GM06990 (cell line): Measurements from ENCODE around the gene DCAF11.

Experiments
- DNase-seq: peaks from one replicate; pipeline ENCODE4 v3.0.0-alpha.2; 2011; ENCODE audit not compliant: insufficient read length; ENCODE audit errors: extremely low read depth
- H3K27me3 ChIP-seq: replicated peaks from 2 replicates; pipeline ENCODE4 v1.6.0; 2011; ENCODE audit warnings: low read length; ENCODE audit not compliant: control insufficient read depth, insufficient read depth
- H3K36me3 ChIP-seq: 2 replicates; pipeline ENCODE4 v1.5.1; 2011; ENCODE audit warnings: low read length; ENCODE audit not compliant: control insufficient read depth, insufficient read depth
- H3K4me3 ChIP-seq: replicated peaks from 2 replicates; pipeline ENCODE4 v1.5.1; 2011; ENCODE audit warnings: low read depth, mild to moderate bottlenecking, control low read depth, low read length
- CTCF ChIP-seq: IDR thresholded peaks from 2 replicates; pipeline ENCODE4 v1.5.1; 2011; ENCODE audit warnings: low read length, control low read depth, mild to moderate bottlenecking, inconsistent platforms; ENCODE audit not compliant: insufficient read depth, poor library complexity, severe bottlenecking

Gene DCAF11

GRCh38 chr14:24131549-24131966 lies 17.0 kb downstream of the DCAF11 start:
- H3K36me3 ChIP-seq = no peaks in the 10 kb centered on the region; the same call in 1 of the 2 replicates
- no peak overlapping the region for H3K4me3 ChIP-seq
- DNase-seq = no peak
- TF ChIP-seq CTCF = no peak
- no peaks in the 10 kb centered on the region for H3K27me3 ChIP-seq

GRCh38 chr14:24132061-24132685 lies 17.6 kb downstream of the DCAF11 start:
- no peaks in the 10 kb centered on the region; the same call in 1 of the 2 replicates for H3K36me3 ChIP-seq
- H3K27me3 ChIP-seq = no peaks in the 10 kb centered on the region
- peak; percentile 58 for DNase-seq

GRCh38 chr14:24132976-24133375 lies 18.4 kb downstream of the DCAF11 start:
- TF ChIP-seq CTCF = no peak
- Histone ChIP-seq H3K27me3 (no peaks in the 10 kb centered on the region), H3K4me3 (no peak overlapping the region), H3K36me3 (peaks cover 5% of the 10 kb centered on the region)
- DNase-seq = no peak

More at GRCh38 chr14:24132061-24132685, 17.6 kb downstream of the DCAF11 start:
- H3K4me3 ChIP-seq = no peak overlapping the region
- no peak for TF ChIP-seq CTCF

- Histone ChIP-seq H3K27me3 (no peaks in the 10 kb centered on the region), H3K4me3 (no peak overlapping the region), H3K36me3 (peaks cover 12% of the 10 kb centered on the region)
- no peak for DNase-seq
- TF ChIP-seq CTCF = no peak
These were observed 19.2 kb downstream of the DCAF11 start for GRCh38 chr14:24133735-24134134.

- no peak for DNase-seq
- TF ChIP-seq CTCF = no peak
- Histone ChIP-seq H3K27me3 (no peaks in the 10 kb centered on the region), H3K36me3 (peaks cover 14% of the 10 kb centered on the region), H3K4me3 (peak overlapping the region; percentile 70)
These were observed 20.9 kb downstream of the DCAF11 start for GRCh38 chr14:24135584-24135833.
